Keratinocyte (primary cell): Measurements from ENCODE around the gene ABL1. TPM values are rescaled to one million over a fixed set of nuclear protein-coding genes. Genes with fewer than 3 reads are reported as not detected.

Experiments used
- DNase-seq: peaks from one replicate; pipeline ENCODE4 v3.0.0-alpha.2; 2011; ENCODE audit warnings: low read depth, missing footprints, low spot score
- FAIRE-seq: peaks from 2 replicates; lab custom pipeline; 2011; peaks lifted over from hg19 to GRCh38; lab: Jason Lieb, UNC
- H2AFZ ChIP-seq: 2 replicates; pipeline ENCODE4 v1.6.0; 2012; ENCODE audit warnings: low read length, control low read depth, inconsistent platforms; ENCODE audit not compliant: control insufficient read depth
- H3K27ac ChIP-seq: 2 replicates; pipeline ENCODE4 v1.5.1; 2011; ENCODE audit warnings: low read length; ENCODE audit not compliant: control insufficient read depth, insufficient read depth
- H3K27me3 ChIP-seq: 3 replicates; pipeline ENCODE4 v1.6.0; 2011; ENCODE audit warnings: low read length; ENCODE audit not compliant: control insufficient read depth, insufficient read depth; ENCODE audit errors: extremely low read depth
- H3K36me3 ChIP-seq, 2 experiments: 2 replicates in 1 of 2; 3 replicates in 1 of 2; pipeline ENCODE4 v1.5.1; 2011; ENCODE audit warnings: low read length in 2 of 2, mild to moderate bottlenecking in 1 of 2; ENCODE audit not compliant: control insufficient read depth in 2 of 2, insufficient read depth in 2 of 2; ENCODE audit errors: extremely low read depth in 1 of 2
- H3K4me1 ChIP-seq: 3 replicates; pipeline ENCODE4 v1.5.1; 2011; ENCODE audit warnings: low read length; ENCODE audit not compliant: control insufficient read depth, insufficient read depth; ENCODE audit errors: extremely low read depth
- H3K4me2 ChIP-seq: 3 replicates; pipeline ENCODE4 v1.6.0; 2011; ENCODE audit warnings: low read depth, low read length; ENCODE audit not compliant: control insufficient read depth, insufficient read depth; ENCODE audit errors: extremely low read depth
- H3K4me3 ChIP-seq, 3 experiments: fragments of 200-600 bp in 1 of 3; sonication (generic) in 1 of 3; 2 replicates in 2 of 3; 3 replicates in 1 of 3; pipeline ENCODE4 v1.5.1; 2011 to 2016; ENCODE audit warnings: low read length in 3 of 3, mild to moderate bottlenecking in 3 of 3, control low read depth in 2 of 3, inconsistent platforms in 1 of 3, low read depth in 1 of 3, mixed read lengths in 1 of 3, mixed run types in 1 of 3, moderate library complexity in 1 of 3; ENCODE audit not compliant: control insufficient read depth in 2 of 3, insufficient read depth in 2 of 3; ENCODE audit errors: extremely low read depth in 1 of 3
- H3K79me2 ChIP-seq: 2 replicates; pipeline ENCODE4 v1.6.0; 2012; ENCODE audit warnings: low read length; ENCODE audit not compliant: control insufficient read depth, insufficient read depth
- H3K9ac ChIP-seq: 3 replicates; pipeline ENCODE4 v1.6.0; 2011; ENCODE audit warnings: low read length; ENCODE audit not compliant: control insufficient read depth, insufficient read depth; ENCODE audit errors: extremely low read depth
- H3K9me1 ChIP-seq: 3 replicates; pipeline ENCODE4 v1.6.0; 2011; ENCODE audit warnings: low read length; ENCODE audit not compliant: control insufficient read depth, insufficient read depth; ENCODE audit errors: extremely low read depth
- H3K9me3 ChIP-seq: 2 replicates; pipeline ENCODE4 v1.5.1; 2012; ENCODE audit warnings: low read depth, low read length; ENCODE audit not compliant: control insufficient read depth
- H4K20me1 ChIP-seq: 3 replicates; pipeline ENCODE4 v1.6.0; 2011; ENCODE audit warnings: low read length; ENCODE audit not compliant: control insufficient read depth, insufficient read depth; ENCODE audit errors: extremely low read depth
- EZH2 ChIP-seq: IDR thresholded peaks from one replicate; pipeline ENCODE4 v1.6.1; 2012; ENCODE audit warnings: inconsistent platforms, mild to moderate bottlenecking, low read length, moderate library complexity
- dilution Hi-C: fragments of 300-500 bp; cut with MboI; formaldehyde crosslinking; loops from one replicate; pipeline ENCODE4 v1.7.0; 2020; ENCODE audit warnings: low sequenced_read_pairs; ENCODE audit not compliant: extremely low pct_ligation_motif_present
- polyA plus RNA-seq, 5 experiments: library from polyadenylated mRNA; depleted of rRNA in 3 of 5; stranded (reverse) in 3 of 5; stranded (forward) in 1 of 5; unstranded in 1 of 5; fragments of >200 nt; gene quantifications; 1 replicate in 1 of 5; 2 replicates in 3 of 5; 3 replicates in 1 of 5; pipeline versions ENCODE4 v1.2.1 to v1.2.3, GENCODE V29; 2011 to 2012; ENCODE audit warnings: missing spikeins in 2 of 5, low read depth in 1 of 5, low replicate concordance in 1 of 5
- TF ChIP-seq, protein P1 (sequence below), 3 experiments: IDR thresholded peaks in 1 of 3; conservative IDR thresholded peaks in 1 of 3; optimal IDR thresholded peaks in 1 of 3; 2 replicates in 2 of 3; 3 replicates in 1 of 3; pipeline versions ENCODE3 to v1.5.1; 2011; ENCODE audit warnings: low read length in 3 of 3, mild to moderate bottlenecking in 3 of 3, moderate library complexity in 2 of 3, control low read depth in 1 of 3, inconsistent platforms in 1 of 3; ENCODE audit not compliant: insufficient read depth in 2 of 3; ENCODE audit errors: extremely low read depth in 1 of 3

Gene ABL1
- polyA plus RNA-seq, 1 donor (not counting 4 experiments of a cell fraction or from before 2014, with no cell fraction given) = 17.0 TPM

- Histone ChIP-seq H3K9me3 (no peaks in the 10 kb centered on the region), H3K4me3 (no peak overlapping the region), H3K79me2 (no peaks in the 10 kb centered on the region), H3K9ac (no peak overlapping the region), H3K27ac (no peak overlapping the region), H3K4me2 (no peak overlapping the region), H3K9me1 (no peaks in the 10 kb centered on the region), H4K20me1 (peaks cover 3% of the 10 kb centered on the region), H3K36me3 (no peaks in the 10 kb centered on the region), H2AFZ (no peak overlapping the region), H3K27me3 (peaks cover 70% of the 10 kb centered on the region), H3K4me1 (no peaks in the 10 kb centered on the region)
- DNase-seq (no peak), FAIRE-seq (no peak)
- dilution Hi-C loops = no loop called here
- no peak for TF ChIP-seq EZH2
- TF ChIP-seq, protein P1, sequence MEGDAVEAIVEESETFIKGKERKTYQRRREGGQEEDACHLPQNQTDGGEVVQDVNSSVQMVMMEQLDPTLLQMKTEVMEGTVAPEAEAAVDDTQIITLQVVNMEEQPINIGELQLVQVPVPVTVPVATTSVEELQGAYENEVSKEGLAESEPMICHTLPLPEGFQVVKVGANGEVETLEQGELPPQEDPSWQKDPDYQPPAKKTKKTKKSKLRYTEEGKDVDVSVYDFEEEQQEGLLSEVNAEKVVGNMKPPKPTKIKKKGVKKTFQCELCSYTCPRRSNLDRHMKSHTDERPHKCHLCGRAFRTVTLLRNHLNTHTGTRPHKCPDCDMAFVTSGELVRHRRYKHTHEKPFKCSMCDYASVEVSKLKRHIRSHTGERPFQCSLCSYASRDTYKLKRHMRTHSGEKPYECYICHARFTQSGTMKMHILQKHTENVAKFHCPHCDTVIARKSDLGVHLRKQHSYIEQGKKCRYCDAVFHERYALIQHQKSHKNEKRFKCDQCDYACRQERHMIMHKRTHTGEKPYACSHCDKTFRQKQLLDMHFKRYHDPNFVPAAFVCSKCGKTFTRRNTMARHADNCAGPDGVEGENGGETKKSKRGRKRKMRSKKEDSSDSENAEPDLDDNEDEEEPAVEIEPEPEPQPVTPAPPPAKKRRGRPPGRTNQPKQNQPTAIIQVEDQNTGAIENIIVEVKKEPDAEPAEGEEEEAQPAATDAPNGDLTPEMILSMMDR (optimal IDR thresholded peaks at IDR 0.05 in 1 of 3, IDR thresholded peaks at IDR 0.05 in 1 of 3, conservative IDR thresholded peaks at IDR 0.05 in 1 of 3; ENCODE audit: extremely low read depth in 1 of 3, insufficient read depth in 2 of 3, low read length in 3 of 3) = no peak
These were observed 66.6 kb downstream of the ABL1 start for GRCh38 chr9:130901498-130902203.

DNA sequence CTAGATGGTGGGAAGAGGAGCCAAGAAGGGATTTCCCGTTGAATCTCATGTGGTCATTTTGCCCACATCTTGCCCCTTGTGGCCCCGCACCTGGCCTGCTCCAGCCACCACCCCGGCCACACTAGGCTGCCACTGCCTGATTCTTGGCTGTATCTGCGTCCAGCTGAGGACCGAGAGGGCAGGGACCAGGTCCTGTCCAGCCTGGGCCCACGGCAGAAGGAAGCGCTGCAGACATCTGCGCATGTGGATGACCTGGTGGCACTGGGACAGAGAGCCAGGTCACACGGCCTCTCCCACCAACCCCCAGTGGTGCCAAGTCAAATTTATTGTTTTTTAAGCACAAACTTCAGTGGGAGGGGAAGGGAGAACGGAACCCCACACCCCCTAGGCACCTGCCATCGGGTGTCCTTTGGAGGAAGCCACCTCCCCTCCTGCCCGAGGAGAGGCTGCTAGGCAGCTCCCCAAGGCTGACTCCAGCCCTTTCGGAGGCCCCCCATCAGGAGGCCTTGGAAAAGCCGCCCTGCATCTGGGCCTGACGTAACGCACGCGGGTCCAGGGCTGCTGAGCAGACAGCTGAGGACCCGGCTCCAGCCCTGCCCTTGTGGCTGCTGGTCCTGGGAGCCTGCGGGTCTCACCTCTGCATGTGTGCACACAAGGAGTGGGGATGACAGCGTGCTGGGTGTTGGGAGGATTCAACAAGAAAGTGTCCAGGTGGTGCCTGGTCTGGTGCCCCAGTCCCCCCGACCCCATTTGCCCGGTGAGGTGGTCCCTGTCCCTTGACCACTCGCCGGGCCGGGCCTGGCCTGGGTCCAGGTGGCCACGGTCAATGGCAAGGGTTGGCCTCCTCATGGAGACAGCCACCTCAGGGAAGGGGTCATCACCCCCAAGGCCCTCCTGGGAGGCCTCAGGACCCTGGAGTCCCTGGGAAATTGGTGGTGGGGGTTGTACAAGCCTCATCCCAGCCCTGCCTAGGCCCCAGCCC, 67.4 kb downstream of the ABL1 start:
- no peaks in the 10 kb centered on the region for H3K9me1 ChIP-seq
- no peak for DNase-seq
- no peak overlapping the region for H3K4me2 ChIP-seq
- peaks cover 3% of the 10 kb centered on the region for H4K20me1 ChIP-seq
- H3K27me3 ChIP-seq = peaks cover 62% of the 10 kb centered on the region
- no peak overlapping the region for H3K9ac ChIP-seq
- no peaks in the 10 kb centered on the region for H3K4me1 ChIP-seq
- no peaks in the 10 kb centered on the region for H3K9me3 ChIP-seq
- no peak overlapping the region for H3K27ac ChIP-seq
- no peak for TF ChIP-seq EZH2
- TF ChIP-seq, protein P1 (optimal IDR thresholded peaks at IDR 0.05 in 1 of 3, IDR thresholded peaks at IDR 0.05 in 1 of 3, conservative IDR thresholded peaks at IDR 0.05 in 1 of 3; ENCODE audit: extremely low read depth in 1 of 3, insufficient read depth in 2 of 3, low read length in 3 of 3) = no peak
- no peak overlapping the region for H2AFZ ChIP-seq
- H3K4me3 ChIP-seq = no peak overlapping the region
- H3K79me2 ChIP-seq = no peaks in the 10 kb centered on the region
- dilution Hi-C loops = no loop called here
- FAIRE-seq = no peak
- H3K36me3 ChIP-seq = no peaks in the 10 kb centered on the region
